CD4-positive, alpha-beta T cell treated with Interleukin-15 for 1 hour (primary cell): Measurements from ENCODE around the gene RPS28.
"Not testable (repeated sequence)": the region's sequence is repeated elsewhere in the genome, so short reads cannot be mapped to it uniquely, and the experiment has no call there.

ENCODE experiments used
- DNase-seq: peaks from one replicate; pipeline ENCODE4 v3.0.0-alpha.2; 2020

The RPS28 gene

GRCh38 chr19:8343483-8343844 is 22.2 kb downstream of the RPS28 start:
- no peak for DNase-seq

GRCh38 chr19:8349629-8350372 is 28.5 kb downstream of the RPS28 start:
- DNase-seq, result not testable (repeated sequence)

- DNase-seq, result no peak
Observed at GRCh38 chr19:8352134-8352827, 31.0 kb downstream of the RPS28 start.

- DNase-seq, result not testable (repeated sequence)
Observed at GRCh38 chr19:8352845-8353244, 31.5 kb downstream of the RPS28 start.

GRCh38 chr19:8355631-8356402 is 34.5 kb downstream of the RPS28 start:
- peak; percentile 21 for DNase-seq

GRCh38 chr19:8357007-8357521 is 35.8 kb downstream of the RPS28 start:
- DNase-seq, result no peak

GRCh38 chr19:8358948-8359347 is 37.7 kb downstream of the RPS28 start:
- DNase-seq, result no peak

- DNase-seq, result no peak
Observed at GRCh38 chr19:8360196-8360595, 38.9 kb downstream of the RPS28 start.

GRCh38 chr19:8361921-8362793 is 40.9 kb downstream of the RPS28 start:
- DNase-seq, result no peak

GRCh38 chr19:8363803-8364771 is 42.8 kb downstream of the RPS28 start, which contains the start of gene ANGPTL4:
Gene ANGPTL4, plus strand, starts transcription at chr19:8364155. Its CDS starts 167 bp downstream, at chr19:8364322.
- peak; percentile 27 for DNase-seq

- DNase-seq, result no peak
Observed at GRCh38 chr19:8366121-8366581, 44.9 kb downstream of the RPS28 start.

GRCh38 chr19:8366961-8367326 is 45.6 kb downstream of the RPS28 start:
- no peak for DNase-seq

GRCh38 chr19:8367327-8368001 is 46.2 kb downstream of the RPS28 start:
- DNase-seq, result no peak

- DNase-seq, result no peak
Observed at GRCh38 chr19:8370176-8371010, 49.1 kb downstream of the RPS28 start.

GRCh38 chr19:8371011-8371804 is 49.9 kb downstream of the RPS28 start:
- DNase-seq, result no peak
